Measurements from ENCODE around the gene CLTA. TPM values are rescaled to one million over a fixed set of nuclear protein-coding genes. Genes with fewer than 3 reads are reported as not detected.

CLTA gene
- total RNA-seq, 1 donor from 2014 or later, result 243 TPM

GRCh38 chr9:36191686-36192085 lies 965 bp downstream of the CLTA start:
- no peaks in the 10 kb centered on the region for H3K9me3 Mint-ChIP-seq (ENCODE audit: low read depth)
- H3K36me3 Mint-ChIP-seq (ENCODE audit: low read depth), result peaks cover 2% of the 10 kb centered on the region
- TF ChIP-seq CTCF (IDR thresholded peaks at IDR 0.05), result no peak
- peak overlapping the region; percentile 88 for H3K27ac Mint-ChIP-seq (ENCODE audit: unreplicated experiment)
- peak overlapping the region; percentile 94 for H3K4me3 Mint-ChIP-seq (ENCODE audit: unreplicated experiment)
- H3K27me3 Mint-ChIP-seq (ENCODE audit: low read depth), result no peaks in the 10 kb centered on the region
- DNase-seq (ENCODE audit: low spot score), result no peak
- peaks cover 62% of the 10 kb centered on the region for H3K4me1 Mint-ChIP-seq (ENCODE audit: low read depth)

- peak overlapping the region; percentile 94 for H3K4me3 Mint-ChIP-seq (ENCODE audit: unreplicated experiment)
- peaks cover 60% of the 10 kb centered on the region for H3K4me1 Mint-ChIP-seq (ENCODE audit: low read depth)
- H3K27ac Mint-ChIP-seq (ENCODE audit: unreplicated experiment), result peak overlapping the region; percentile 50
- H3K36me3 Mint-ChIP-seq (ENCODE audit: low read depth), result peaks cover 2% of the 10 kb centered on the region
- no peaks in the 10 kb centered on the region for H3K27me3 Mint-ChIP-seq (ENCODE audit: low read depth)
- no peak for TF ChIP-seq CTCF (IDR thresholded peaks at IDR 0.05)
- no peak for DNase-seq (ENCODE audit: low spot score)
- H3K9me3 Mint-ChIP-seq (ENCODE audit: low read depth), result no peaks in the 10 kb centered on the region
These were observed 1.5 kb downstream of the CLTA start for GRCh38 chr9:36192196-36192595.

- H3K36me3 Mint-ChIP-seq (ENCODE audit: low read depth), result peaks cover 2% of the 10 kb centered on the region
- TF ChIP-seq CTCF (IDR thresholded peaks at IDR 0.05), result no peak
- no peak for DNase-seq (ENCODE audit: low spot score)
- no peaks in the 10 kb centered on the region for H3K9me3 Mint-ChIP-seq (ENCODE audit: low read depth)
- peak overlapping the region; percentile 94 for H3K4me3 Mint-ChIP-seq (ENCODE audit: unreplicated experiment)
- peak overlapping the region; percentile 46 for H3K27ac Mint-ChIP-seq (ENCODE audit: unreplicated experiment)
- no peaks in the 10 kb centered on the region for H3K27me3 Mint-ChIP-seq (ENCODE audit: low read depth)
- peaks cover 52% of the 10 kb centered on the region for H3K4me1 Mint-ChIP-seq (ENCODE audit: low read depth)
These were observed 2.3 kb downstream of the CLTA start for GRCh38 chr9:36193023-36193422.

GRCh38 chr9:36194326-36195000 lies 3.7 kb downstream of the CLTA start:
- DNase-seq (ENCODE audit: low spot score), result no peak
- Mint-ChIP-seq H3K27ac (ENCODE audit: unreplicated experiment) (peak overlapping the region; percentile 73), H3K9me3 (ENCODE audit: low read depth) (no peaks in the 10 kb centered on the region), H3K4me3 (ENCODE audit: unreplicated experiment) (peak overlapping the region; percentile 94), H3K27me3 (ENCODE audit: low read depth) (no peaks in the 10 kb centered on the region), H3K4me1 (ENCODE audit: low read depth) (peaks cover 51% of the 10 kb centered on the region), H3K36me3 (ENCODE audit: low read depth) (peaks cover 5% of the 10 kb centered on the region)
- TF ChIP-seq CTCF (IDR thresholded peaks at IDR 0.05), result no peak

- peak; percentile 55 for TF ChIP-seq CTCF (IDR thresholded peaks at IDR 0.05)
- H3K36me3 Mint-ChIP-seq (ENCODE audit: low read depth), result peaks cover 46% of the 10 kb centered on the region
- no peak for DNase-seq (ENCODE audit: low spot score)
- H3K4me3 Mint-ChIP-seq (ENCODE audit: unreplicated experiment), result no peak overlapping the region
- H3K9me3 Mint-ChIP-seq (ENCODE audit: low read depth), result no peaks in the 10 kb centered on the region
- H3K4me1 Mint-ChIP-seq (ENCODE audit: low read depth), result peaks cover 41% of the 10 kb centered on the region
- H3K27me3 Mint-ChIP-seq (ENCODE audit: low read depth), result no peaks in the 10 kb centered on the region
- H3K27ac Mint-ChIP-seq (ENCODE audit: unreplicated experiment), result peak overlapping the region; percentile 49
These were observed 14.3 kb downstream of the CLTA start for GRCh38 chr9:36204906-36205547.
